Measurements from ENCODE around the gene FNDC3A.
"Not testable (repeated sequence)": the region's sequence is repeated elsewhere in the genome, so short reads cannot be mapped to it uniquely, and the experiment has no call there.

FNDC3A gene

GRCh38 chr13:48977973-48978372 lies 2.3 kb downstream of the FNDC3A start:
- DNase-seq, result no peak

GRCh38 chr13:48978942-48979601 lies 3.4 kb downstream of the FNDC3A start:
- DNase-seq, result no peak

GRCh38 chr13:48979892-48980291 lies 4.2 kb downstream of the FNDC3A start:
- no peak for DNase-seq

GRCh38 chr13:48983331-48983730 lies 7.6 kb downstream of the FNDC3A start:
- no peak for DNase-seq

GRCh38 chr13:48985756-48986155 lies 10.0 kb downstream of the FNDC3A start:
- no peak for DNase-seq

- DNase-seq, result no peak
Observed at GRCh38 chr13:48990900-48991299, 15.2 kb downstream of the FNDC3A start.

- DNase-seq, result no peak
Observed at GRCh38 chr13:48993150-48993549, 17.4 kb downstream of the FNDC3A start.

GRCh38 chr13:48994706-48995105 lies 19.0 kb downstream of the FNDC3A start:
- no peak for DNase-seq

- no peak for DNase-seq
Observed at GRCh38 chr13:48998641-48999292, 23.1 kb downstream of the FNDC3A start.

GRCh38 chr13:49000247-49000646 lies 24.5 kb downstream of the FNDC3A start:
- no peak for DNase-seq

GRCh38 chr13:49018986-49019635 lies 43.4 kb downstream of the FNDC3A start:
- not testable (repeated sequence) for DNase-seq

GRCh38 chr13:49020328-49020727 lies 44.6 kb downstream of the FNDC3A start:
- DNase-seq, result no peak

GRCh38 chr13:49020940-49021553 lies 45.3 kb downstream of the FNDC3A start:
- DNase-seq, result no peak

GRCh38 chr13:49021953-49022352 lies 46.2 kb downstream of the FNDC3A start:
- DNase-seq, result no peak

GRCh38 chr13:49022472-49023144 lies 46.9 kb downstream of the FNDC3A start:
- no peak for DNase-seq

GRCh38 chr13:49023431-49023830 lies 47.7 kb downstream of the FNDC3A start:
- no peak for DNase-seq

GRCh38 chr13:49026851-49027250 lies 51.1 kb downstream of the FNDC3A start:
- DNase-seq, result no peak

- no peak for DNase-seq
Observed at GRCh38 chr13:49029570-49029969, 53.9 kb downstream of the FNDC3A start.

- no peak for DNase-seq
Observed at GRCh38 chr13:49030213-49030612, 54.5 kb downstream of the FNDC3A start.

GRCh38 chr13:49040872-49041271 lies 65.2 kb downstream of the FNDC3A start:
- DNase-seq, result no peak

GRCh38 chr13:49042476-49042875 lies 66.8 kb downstream of the FNDC3A start:
- DNase-seq, result no peak

GRCh38 chr13:49044008-49044407 lies 68.3 kb downstream of the FNDC3A start:
- no peak for DNase-seq

- no peak for DNase-seq
Observed at GRCh38 chr13:49044836-49045235, 69.1 kb downstream of the FNDC3A start.

Measured in right hindlimb (tissue), 1 donor.